LNCAP (cell line): ENCODE results near the gene ZSCAN5C.
A peak's percentile ranks its signal among the peaks of the same experiment; 100 is the strongest.

Experiments used
- TF ChIP-seq, protein P1 (sequence below): fragments of 450-650 bp; IDR thresholded peaks from 2 replicates; pipeline ENCODE4 v1.5.1; 2017; ENCODE audit warnings: mild to moderate bottlenecking

Gene ZSCAN5C

DNA sequence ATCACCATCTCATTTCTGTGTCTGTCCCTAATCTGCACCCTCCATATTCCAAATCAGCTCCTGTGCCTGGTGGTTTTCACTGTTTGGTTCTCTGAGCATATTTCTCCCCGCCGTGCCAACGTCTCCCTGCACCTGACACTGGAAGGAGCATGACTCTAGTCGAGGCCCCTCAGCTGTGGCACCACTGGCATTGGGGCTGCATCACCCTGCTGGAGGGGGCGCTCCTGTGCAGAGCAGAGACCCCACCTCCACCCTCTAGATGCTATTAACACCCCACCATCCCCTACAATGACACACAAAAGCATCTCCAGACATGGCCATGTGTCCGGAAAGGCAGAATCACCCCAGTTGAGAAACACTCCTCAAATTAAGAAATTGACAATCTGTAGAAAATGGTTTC lies 20.8 kb downstream of the ZSCAN5C start:
- TF ChIP-seq, protein P1, sequence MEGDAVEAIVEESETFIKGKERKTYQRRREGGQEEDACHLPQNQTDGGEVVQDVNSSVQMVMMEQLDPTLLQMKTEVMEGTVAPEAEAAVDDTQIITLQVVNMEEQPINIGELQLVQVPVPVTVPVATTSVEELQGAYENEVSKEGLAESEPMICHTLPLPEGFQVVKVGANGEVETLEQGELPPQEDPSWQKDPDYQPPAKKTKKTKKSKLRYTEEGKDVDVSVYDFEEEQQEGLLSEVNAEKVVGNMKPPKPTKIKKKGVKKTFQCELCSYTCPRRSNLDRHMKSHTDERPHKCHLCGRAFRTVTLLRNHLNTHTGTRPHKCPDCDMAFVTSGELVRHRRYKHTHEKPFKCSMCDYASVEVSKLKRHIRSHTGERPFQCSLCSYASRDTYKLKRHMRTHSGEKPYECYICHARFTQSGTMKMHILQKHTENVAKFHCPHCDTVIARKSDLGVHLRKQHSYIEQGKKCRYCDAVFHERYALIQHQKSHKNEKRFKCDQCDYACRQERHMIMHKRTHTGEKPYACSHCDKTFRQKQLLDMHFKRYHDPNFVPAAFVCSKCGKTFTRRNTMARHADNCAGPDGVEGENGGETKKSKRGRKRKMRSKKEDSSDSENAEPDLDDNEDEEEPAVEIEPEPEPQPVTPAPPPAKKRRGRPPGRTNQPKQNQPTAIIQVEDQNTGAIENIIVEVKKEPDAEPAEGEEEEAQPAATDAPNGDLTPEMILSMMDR, result no peak

DNA sequence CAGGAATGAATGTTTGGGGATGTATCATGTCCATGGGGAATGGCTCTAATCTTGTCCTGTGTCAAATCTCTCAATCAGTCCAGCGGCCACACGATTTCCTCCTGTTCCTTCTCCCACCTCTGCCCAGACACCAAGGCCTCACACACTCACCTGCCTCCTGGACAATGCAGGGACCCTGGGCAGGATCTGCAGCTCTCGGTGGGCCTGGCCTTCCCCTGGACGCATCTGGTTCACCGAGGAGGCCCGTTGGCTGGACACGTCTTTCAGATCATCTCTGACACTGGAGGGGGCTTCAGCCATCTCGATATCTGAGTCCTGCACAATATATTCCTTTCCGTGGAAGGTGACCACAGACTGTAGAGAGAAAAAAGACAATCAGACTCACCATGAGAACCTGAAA lies 21.4 kb downstream of the ZSCAN5C start:
- TF ChIP-seq, protein P1, result no peak

DNA sequence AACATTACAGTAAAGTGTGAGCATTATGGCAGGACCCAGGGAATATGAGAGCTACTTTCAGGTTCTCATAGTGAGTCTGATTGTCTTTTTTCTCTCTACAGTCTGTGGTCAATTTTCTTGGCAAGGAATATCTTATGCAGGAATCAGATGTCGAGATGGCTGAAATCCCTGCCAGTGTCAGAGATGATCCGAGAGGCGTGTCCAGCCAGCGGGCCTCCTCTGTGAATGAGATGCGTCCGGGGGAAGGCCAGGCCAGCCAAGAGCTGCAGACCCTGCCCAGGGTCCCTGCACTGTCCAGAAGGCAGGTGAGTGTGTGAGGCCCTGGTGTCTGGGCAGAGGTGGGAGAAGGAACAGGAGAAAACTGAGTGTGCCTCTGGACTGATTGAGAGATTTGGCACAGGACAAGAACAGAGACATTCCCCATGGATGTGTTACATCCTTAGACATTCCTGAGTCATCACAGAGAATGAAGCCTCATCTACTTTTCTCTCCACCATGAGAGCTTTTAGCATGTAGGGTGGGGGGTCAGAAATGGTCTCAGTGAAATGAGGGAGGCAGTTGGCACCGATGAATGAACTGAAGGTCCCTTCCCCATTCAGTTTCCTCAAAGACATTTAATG lies 43.2 kb downstream of the ZSCAN5C start:
- TF ChIP-seq, protein P1, result no peak

DNA sequence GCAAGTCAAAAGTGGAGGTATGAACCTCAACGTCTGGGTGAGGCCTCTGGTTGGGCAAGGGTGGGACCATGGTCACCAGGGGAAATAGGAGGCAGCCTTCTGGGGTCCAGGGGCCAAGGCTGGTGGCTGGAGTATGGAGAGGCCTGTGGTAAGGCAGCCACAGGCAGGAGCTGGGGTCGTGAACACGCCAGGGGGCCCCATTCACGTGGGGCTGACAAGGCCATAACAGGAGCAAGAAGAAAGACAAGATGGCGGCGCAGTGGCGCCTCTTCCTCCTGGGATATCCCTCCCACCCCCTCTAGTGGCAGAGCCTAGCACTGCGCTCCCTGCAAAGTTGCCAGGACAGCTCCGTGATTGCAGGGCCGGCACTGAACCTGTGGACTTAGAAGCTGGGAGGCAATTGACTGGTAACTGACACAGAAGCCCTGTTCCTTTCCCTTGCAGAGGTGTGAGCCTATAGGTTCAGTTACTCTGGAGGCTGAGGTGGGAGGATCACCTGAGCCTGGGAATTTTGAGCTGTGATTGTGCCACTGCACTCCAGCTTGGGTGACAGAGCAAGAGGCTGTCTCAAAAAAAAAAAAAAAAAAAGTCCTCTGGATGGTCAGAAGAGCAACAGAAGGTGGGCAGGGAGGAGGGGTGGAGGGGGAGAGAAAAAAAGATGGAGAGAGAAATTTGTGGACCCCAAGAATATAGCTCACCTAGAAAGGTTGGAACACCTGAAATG lies 50.8 kb downstream of the ZSCAN5C start:
- TF ChIP-seq, protein P1, result peak; percentile 79

DNA sequence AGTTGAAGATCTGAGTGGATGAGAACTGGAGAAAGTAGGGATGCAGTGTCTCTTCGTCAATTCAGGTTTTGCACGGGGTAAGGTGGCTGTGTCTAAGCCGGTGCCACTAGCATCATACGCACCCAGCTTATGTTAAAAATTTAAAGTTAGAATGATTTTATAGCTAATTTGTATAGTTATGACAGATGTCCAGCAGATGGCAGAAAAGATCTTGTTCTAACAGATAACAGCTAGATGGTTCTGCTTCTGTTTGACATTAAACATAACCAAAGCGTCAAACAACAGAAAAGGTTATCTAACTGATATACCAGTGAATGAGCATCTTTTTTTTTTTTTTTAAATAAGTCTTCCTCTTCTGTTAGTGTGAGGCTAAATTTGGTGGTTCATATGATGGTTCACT lies 51.7 kb downstream of the ZSCAN5C start:
- TF ChIP-seq, protein P1, result peak; percentile 41

DNA sequence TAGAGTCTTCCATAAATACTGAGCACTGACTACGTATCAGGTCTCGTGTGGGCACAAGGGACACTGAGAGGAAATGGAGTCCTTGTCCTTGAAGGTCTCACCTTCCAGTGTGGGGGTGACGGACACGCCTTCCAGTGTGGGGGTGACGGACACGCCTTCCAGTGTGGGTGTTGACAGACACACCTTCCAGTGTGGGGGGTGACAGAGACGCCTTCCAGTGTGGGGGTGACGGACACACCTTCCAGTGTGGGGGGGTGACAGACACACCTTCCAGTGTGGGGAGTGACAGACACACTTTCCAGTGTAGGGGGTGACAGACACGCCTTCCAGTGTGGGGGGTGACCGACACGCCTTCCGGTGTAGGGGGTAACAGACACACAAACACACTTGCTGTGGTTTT lies 56.2 kb downstream of the ZSCAN5C start:
- TF ChIP-seq, protein P1, result no peak
